ENCODE measurements around the gene HCRTR1. TPM values are rescaled to one million over a fixed set of nuclear protein-coding genes. Genes with fewer than 3 reads are reported as not detected.
A peak's percentile ranks its signal among the peaks of the same experiment; 100 is the strongest.

Gene HCRTR1
- total RNA-seq, 4 donors from 2014 or later = 0.21 to 2.5 TPM; not detected in 2

DNA sequence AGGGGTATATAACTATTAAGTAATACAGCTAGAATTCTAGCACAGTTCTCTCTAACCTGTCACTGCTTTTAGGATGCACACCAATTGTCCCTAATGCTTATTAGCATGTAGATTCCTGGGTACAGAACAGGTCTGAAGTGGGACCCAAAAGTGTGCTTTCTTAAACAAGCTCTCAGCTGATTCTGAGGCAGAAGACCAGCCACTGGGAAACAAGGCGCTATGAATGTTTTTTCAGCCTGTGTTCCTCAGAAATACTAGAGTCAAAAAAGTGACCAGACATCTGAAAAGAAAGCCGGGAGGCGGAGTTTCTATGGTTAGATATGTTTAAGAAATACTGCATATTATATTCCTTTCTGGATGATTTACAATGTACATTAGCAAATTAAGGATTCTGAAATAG lies 25.4 kb downstream of the HCRTR1 start:
- no peak for DNase-seq (ENCODE audit: low spot score in 2 of 2)
- Histone ChIP-seq H3K27me3 (no peaks in the 10 kb centered on the region), H3K27ac (no peak overlapping the region), H3K4me1 (peaks cover 0 to 85% (median 23%) of the 10 kb centered on the region in 4 donors), H3K36me3 (no peaks in the 10 kb centered on the region), H3K4me3 (no peak overlapping the region), H3K9me3 (no peaks in the 10 kb centered on the region)
- TF ChIP-seq EP300 (IDR thresholded peaks at IDR 0.05) (no peak), POLR2A (IDR thresholded peaks at IDR 0.05) (no peak)
- TF ChIP-seq, protein P1, sequence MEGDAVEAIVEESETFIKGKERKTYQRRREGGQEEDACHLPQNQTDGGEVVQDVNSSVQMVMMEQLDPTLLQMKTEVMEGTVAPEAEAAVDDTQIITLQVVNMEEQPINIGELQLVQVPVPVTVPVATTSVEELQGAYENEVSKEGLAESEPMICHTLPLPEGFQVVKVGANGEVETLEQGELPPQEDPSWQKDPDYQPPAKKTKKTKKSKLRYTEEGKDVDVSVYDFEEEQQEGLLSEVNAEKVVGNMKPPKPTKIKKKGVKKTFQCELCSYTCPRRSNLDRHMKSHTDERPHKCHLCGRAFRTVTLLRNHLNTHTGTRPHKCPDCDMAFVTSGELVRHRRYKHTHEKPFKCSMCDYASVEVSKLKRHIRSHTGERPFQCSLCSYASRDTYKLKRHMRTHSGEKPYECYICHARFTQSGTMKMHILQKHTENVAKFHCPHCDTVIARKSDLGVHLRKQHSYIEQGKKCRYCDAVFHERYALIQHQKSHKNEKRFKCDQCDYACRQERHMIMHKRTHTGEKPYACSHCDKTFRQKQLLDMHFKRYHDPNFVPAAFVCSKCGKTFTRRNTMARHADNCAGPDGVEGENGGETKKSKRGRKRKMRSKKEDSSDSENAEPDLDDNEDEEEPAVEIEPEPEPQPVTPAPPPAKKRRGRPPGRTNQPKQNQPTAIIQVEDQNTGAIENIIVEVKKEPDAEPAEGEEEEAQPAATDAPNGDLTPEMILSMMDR (IDR thresholded peaks at IDR 0.05) = no peak
- WGBS, 2 donors = 84 to 94% methylated on average over 3 of the region's 3 CpGs

DNA sequence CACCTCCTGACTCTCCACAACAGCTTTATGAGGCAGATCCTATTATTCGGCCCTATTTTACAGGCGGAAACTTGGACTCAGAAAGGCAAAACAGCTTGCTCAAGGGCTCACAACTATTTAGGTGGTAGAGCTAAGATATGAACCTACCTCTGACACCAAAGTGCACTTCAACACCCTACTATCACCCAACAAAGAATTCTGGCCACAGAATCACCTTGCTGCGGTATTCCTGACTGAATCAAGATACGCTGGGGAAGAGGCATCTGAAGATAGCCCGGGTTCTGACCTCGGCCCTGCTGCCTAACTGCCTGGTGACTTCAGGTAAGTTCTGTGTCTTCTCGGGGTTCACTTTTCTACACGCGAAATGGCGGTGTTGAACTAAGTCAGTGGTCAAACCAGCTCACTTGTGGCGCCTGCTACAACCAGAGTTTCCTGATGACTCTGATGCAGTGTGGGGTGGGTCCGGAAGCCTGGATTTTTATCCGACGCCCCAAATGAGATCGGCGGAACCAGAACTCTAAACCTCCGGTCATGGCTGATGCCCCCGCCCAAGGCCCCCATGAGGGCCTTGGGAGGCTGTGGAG lies 26.6 kb downstream of the HCRTR1 start:
- no peaks in the 10 kb centered on the region for H3K9me3 ChIP-seq
- WGBS, 2 donors = 6 to 7% methylated on average over 14 to 17 of the region's 18 CpGs
- H3K27ac ChIP-seq = peak overlapping the region; percentile 96 to 98 (median 97)
- H3K27me3 ChIP-seq = no peaks in the 10 kb centered on the region
- DNase-seq (ENCODE audit: low spot score in 2 of 2) = no peak
- TF ChIP-seq POLR2A (IDR thresholded peaks at IDR 0.05) (no peak), EP300 (IDR thresholded peaks at IDR 0.05) (no peak)
- TF ChIP-seq, protein P1 (IDR thresholded peaks at IDR 0.05) = no peak
- peaks cover 0 to 82% (median 19%) of the 10 kb centered on the region in 4 donors for H3K4me1 ChIP-seq
- peak overlapping the region; percentile 80 to 93 (median 84) for H3K4me3 ChIP-seq
- no peaks in the 10 kb centered on the region for H3K36me3 ChIP-seq

DNA sequence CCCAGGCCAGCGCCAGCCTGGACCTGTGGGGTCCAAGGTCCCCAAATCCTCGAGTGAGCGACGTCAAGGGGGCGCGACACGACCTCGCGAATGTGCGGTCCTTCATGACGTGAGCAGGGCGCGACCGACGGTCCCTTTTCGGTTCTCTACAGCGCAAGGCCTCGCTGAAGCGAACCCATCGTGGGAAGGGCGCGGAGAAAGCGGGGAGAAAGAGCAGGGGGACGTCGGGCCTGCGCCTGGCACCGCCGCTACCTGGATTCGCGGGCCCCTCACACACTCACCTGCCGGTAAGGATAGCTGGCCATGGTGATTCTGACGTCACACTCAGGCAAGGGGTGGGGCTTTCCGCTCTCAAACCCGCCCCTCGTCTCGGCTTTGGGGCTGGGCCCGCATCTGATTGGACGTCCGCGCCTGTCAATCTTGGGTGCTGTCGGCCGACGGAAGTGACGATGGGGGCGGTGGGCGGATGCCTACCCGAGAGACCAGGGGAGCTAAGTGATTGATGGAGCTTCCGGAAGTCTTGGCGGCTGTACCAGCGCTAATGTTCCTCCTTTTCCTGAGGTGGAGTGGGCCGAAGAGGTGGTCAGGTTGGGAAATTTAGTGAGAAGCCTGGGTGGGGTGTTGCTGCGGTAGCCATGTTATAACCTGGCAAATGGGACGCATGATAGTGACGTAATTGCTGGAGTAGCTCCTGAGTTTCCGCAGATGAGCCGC lies 27.2 kb downstream of the HCRTR1 start, which contains the start of gene PEF1:
PEF1 (minus strand) TSS at position 317 of the 714 bp plus-strand sequence; CDS start at position 305, 12 bp downstream.
- peak; percentile 99 for DNase-seq (ENCODE audit: low spot score in 2 of 2)
- no peaks in the 10 kb centered on the region for H3K9me3 ChIP-seq
- TF ChIP-seq POLR2A (IDR thresholded peaks at IDR 0.05) = peak in 1 of 2 donors; percentile 84
- peak; percentile 83 to 93 for TF ChIP-seq EP300 (IDR thresholded peaks at IDR 0.05)
- TF ChIP-seq, protein P1 (IDR thresholded peaks at IDR 0.05) = peak in 1 of 5 experiments; percentile 28
- 0 to 1% methylated on average over 16 to 50 of the region's 56 CpGs for WGBS, 2 donors
- peaks cover 0 to 79% (median 19%) of the 10 kb centered on the region in 4 donors for H3K4me1 ChIP-seq
- peak within 1 kb of the TSS; percentile 96 to 98 (median 97) for H3K27ac ChIP-seq
- H3K36me3 ChIP-seq = no peaks in the 10 kb centered on the region
- peak within 1 kb of the TSS; percentile 80 to 93 (median 84) for H3K4me3 ChIP-seq
- H3K27me3 ChIP-seq = no peaks in the 10 kb centered on the region

DNA sequence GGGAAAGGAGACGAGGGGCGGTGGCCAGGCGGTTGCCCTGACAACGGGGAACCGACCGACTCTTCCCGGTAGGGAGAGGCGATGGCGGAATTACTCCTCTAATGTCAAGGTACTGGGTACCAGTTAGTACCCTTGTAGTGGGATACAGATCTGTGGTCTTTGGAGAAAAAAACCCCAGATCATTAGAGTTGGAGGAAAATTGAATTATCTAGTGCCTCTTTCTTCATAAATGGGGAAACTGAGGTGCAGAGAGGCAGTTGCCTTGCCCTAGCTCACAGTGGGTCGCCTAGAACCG lies 27.7 kb downstream of the HCRTR1 start:
- WGBS, 2 donors = 2% methylated on average over 11 of the region's 11 CpGs
- no peak for DNase-seq (ENCODE audit: low spot score in 2 of 2)
- peaks cover 0 to 75% (median 19%) of the 10 kb centered on the region in 4 donors for H3K4me1 ChIP-seq

More for the DNA sequence above, 27.7 kb downstream of the HCRTR1 start:
- no peak for TF ChIP-seq EP300 (IDR thresholded peaks at IDR 0.05)
- TF ChIP-seq, protein P1 (IDR thresholded peaks at IDR 0.05) = peak in 1 of 5 experiments; percentile 14
- Histone ChIP-seq H3K36me3 (peaks cover 0 to 2% (median 0%) of the 10 kb centered on the region in 3 donors), H3K27ac (peak overlapping the region; percentile 96 to 98 (median 97)), H3K4me3 (peak overlapping the region; percentile 80 to 93 (median 84)), H3K9me3 (no peaks in the 10 kb centered on the region), H3K27me3 (no peaks in the 10 kb centered on the region)

Measured in tibial nerve (tissue), 4 donors.